Left cardiac atrium (tissue), 4 donors: Measurements from ENCODE around the gene C16orf82. TPM values are rescaled to one million over a fixed set of nuclear protein-coding genes. Genes with fewer than 3 reads are reported as not detected.
A peak's percentile ranks its signal among the peaks of the same experiment; 100 is the strongest.

Source experiments
- ATAC-seq, 2 donors: fragments of 200-7000 bp; cut with Tn5 transposase; one replicate each; pipeline ENCODE4 v1.9.1; 2020; ENCODE audit warnings: mild to moderate bottlenecking in 2 of 2, moderate library complexity in 2 of 2
- DNase-seq: peaks from one replicate; pipeline ENCODE4 v3.0.0-alpha.2; 2020
- intact Hi-C, 2 donors: fragments of 100-400 bp; cut with DNase I; formaldehyde crosslinking; loops; one replicate each; pipeline versions ENCODE4 v1.14.1 to v1.15.1; 2022 to 2023
- long read RNA-seq: library from polyadenylated mRNA; unstranded; transcript quantifications from one replicate; pipeline ENCODE4 v2.0.0, GENCODE V29; 2021
- total RNA-seq, 2 donors: library from RNA; stranded (reverse); fragmentation: NEBNext Ultra II Directional; extraction: Animal tissue kit (Norgen Biotek cat#: 25700); gene quantifications; one replicate each; pipeline ENCODE4 v1.2.1, GENCODE V29; 2021
- donor health status: DM: no; HTN: yes; CAD: no.
- donor health status: DM: no; HTN: yes; CAD: no; lungs with severe emphysema.
- donor health status: DM: yes; HTN: yes; CAD: no.
- donor health status: Dilated cardiomyopathy.

Gene C16orf82
- total RNA-seq, result not detected
- long read RNA-seq, result 0 reads

DNA sequence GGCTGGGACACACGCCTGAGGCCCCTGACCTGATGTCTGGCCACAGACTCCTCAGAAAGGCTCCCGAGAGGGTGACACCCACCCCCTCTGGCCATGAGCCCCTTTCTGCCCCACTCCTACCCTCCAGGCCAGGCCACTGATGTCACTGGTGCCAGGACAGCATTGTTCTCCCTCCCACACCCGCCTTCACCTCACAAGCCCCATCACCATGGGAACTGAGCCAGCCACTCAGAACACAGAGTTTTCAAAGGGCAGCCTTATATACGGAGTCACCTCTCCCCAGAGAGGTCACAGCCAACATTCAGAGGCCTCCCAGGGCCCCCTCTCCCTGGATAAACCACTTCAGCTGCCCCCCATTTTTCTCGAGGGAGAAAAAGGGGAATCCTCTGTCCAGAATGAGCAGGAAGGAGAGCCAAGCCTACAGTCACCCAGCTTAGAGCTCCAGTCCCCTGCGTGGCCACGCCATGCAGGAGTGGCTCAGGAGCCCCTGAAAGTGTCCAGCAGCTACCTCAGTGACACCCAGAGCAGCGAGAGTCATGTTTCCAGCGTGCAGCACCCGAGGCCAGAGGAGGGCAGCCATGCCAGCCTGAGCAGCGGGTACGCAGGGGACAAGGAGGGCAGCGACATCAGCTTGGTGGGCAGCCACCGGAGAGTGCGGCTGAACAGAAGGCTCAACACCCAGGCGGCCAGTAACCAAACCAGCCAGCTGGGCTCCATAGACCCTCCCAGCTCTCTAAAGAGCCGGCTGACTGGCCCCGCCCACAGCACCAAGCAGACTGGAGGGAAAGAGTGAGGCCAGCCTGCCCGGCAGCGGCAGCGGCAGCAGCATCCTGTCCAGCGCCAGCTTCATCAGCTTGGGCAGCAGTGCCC lies at the start of gene C16orf82:
TSS of gene C16orf82 (plus strand) at position 260 of the 870 bp plus-strand sequence.
- ATAC-seq (peak in 1 of 2 donors; percentile 36), DNase-seq (no peak)
- intact Hi-C loops, result no loop called here

DNA sequence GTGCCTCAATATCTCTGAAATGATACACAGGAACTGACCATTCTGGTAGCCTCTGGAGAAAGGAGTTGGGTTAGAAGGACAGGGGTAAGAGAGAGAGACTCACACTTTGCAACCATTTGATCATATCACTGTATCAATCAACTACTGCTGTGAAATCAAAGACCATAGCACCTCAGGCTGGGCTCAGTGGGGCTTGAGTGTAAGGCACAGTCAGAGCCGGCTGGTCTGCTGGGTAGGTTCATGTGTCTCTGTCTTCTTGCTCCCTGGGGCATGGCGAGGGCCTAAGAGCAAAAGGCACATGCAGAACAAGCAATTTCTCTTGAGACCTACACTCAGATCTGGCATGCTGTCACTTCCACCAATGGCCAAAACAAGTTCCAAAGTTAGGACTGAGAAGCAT lies 46.7 kb upstream of the C16orf82 start:
- ATAC-seq (no peak), DNase-seq (no peak)
- intact Hi-C loops, result no loop called here

DNA sequence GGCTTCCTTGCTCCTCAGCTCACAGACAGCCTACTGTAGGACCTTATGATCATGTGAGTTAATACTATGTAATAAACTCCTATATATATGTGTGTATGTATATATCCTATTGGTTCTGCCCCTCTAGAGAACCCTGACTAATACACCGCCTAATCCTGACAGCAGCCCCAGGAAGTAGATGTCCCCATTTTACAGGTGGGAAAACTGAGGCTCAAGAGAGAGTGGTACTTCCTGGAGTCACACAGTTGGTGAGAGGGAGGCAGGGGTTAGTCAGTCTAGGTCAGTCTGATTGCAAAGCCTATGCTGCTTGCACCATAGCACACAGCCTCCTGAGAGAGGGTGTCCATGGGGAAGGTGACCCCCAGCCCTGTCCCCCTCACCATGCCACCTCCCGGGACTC lies 42.7 kb upstream of the C16orf82 start:
- intact Hi-C loops, result no loop called here
- ATAC-seq, result no peak
- DNase-seq, result no peak

DNA sequence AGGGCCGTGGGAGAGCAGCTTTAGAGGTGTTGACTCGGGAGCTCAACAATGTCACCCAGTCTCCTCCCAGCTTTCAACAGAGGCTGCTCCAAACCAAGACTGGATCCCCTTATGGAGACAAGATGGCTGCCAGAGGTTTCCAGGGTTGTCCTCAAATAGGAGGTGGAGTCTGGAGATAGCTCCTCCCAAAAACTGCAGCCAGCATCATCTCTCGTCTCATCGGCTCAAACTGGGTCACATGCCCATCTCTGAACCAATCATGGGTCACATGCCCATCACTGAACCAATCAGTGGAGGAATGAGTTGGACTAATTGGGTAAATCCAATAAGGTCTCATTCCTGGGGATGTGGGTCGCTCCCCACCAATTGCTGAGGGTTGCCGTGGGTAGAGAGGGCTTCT lies 41.1 kb upstream of the C16orf82 start:
- no peak for ATAC-seq
- no peak for DNase-seq

DNA sequence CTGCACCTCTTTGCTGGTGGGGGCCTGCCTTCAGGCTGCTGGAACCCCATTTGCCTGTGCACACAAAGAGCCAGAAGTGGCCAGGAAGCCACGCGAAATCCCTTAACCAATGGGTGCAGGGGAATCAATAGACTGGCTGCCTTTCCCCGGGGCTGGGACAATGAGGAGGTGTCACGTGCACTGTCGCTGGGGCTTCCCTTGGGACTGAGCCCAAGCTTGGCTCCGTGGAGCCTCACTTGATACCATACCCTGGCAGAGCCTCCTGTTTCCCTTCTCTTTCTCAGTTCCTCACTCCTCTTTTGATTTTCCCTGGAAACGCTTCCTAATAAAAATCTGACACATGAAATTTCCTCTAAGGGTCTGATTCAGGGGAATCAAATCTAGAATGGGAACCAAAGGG lies 38.8 kb upstream of the C16orf82 start:
- intact Hi-C loops, result no loop called here
- DNase-seq, result no peak
- no peak for ATAC-seq

More for the DNA sequence above, 41.1 kb upstream of the C16orf82 start:
- intact Hi-C loops, result no loop called here

DNA sequence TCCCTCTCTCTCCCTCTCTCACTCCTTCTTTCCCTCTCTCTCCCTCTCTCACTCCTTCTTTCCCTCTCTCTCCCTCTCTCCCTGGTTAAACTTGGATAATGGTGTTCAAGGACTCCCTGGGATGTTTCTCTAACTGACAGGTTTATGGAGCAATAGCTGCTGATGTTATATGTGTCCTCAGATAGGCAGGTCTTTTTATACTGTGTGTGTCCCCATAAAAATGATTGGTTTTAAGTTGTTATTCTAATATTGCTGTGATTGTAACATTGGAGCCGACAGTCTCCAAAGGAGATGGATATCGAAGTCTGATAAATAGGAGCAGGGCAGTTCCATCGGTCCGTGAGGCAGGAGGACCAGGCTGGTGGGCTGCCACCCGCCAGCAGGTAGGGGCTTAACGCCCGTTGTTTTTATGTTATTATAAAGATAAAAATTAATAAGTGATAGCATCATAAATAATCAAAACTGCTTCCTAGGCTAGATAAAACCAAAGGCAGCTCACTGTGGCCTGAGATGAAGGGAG lies 38.1 kb upstream of the C16orf82 start:
- intact Hi-C loops, result no loop called here
- no peak for DNase-seq
- ATAC-seq, result no peak

DNA sequence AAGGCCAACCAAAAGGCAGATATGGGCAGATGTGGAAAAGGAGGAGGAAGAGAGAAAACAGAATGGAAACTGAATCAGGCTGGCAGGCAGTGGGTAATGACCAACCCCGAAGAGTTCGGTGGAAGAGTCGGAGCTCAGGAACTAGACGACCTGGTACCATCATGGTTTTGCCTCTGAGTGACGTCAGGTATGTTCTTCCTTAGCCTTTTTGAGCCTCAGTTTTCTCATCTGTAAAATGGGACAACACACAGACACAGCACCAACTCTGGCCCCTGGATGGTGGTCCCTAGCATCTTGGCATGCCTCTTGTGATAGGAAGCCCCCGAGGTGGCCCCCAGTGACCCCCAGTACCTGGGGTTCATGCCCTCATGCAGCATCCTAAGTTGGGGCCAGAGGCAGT lies 37.2 kb upstream of the C16orf82 start:
- DNase-seq, result no peak
- intact Hi-C loops, result no loop called here
- ATAC-seq, result no peak

DNA sequence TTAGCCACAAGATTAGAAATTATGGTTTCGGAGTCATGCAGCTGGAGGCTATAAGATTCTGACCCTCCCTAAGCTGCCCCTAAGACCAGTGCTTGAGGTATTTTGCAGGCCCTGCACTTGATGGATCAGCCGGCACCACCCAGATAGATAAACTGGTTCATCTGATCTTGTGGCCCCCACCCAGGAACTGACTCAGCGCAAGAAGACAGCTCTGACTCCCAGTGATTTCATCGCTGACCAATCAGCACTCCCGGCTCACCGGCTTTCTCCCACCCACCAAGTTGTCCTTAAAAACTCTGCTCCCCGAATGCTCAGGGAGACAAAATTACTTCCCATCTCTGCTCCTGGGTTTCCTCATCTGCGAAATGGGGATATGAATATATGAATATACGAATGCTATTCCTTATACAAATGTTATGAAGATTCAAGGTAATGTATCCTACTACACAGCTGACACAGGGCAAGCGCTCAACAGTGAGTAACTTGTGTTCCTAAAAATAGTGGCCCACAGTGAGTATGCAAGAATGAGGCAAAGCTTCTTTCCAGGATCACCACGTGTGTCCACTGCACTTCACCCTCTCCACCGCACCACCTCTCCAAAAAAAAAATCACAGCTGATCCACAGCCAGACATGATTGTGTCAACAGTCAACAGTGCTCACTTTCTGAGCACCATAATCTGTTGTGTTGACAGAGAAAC lies 33.3 kb upstream of the C16orf82 start:
- intact Hi-C loops, result no loop called here
- ATAC-seq, result no peak
- DNase-seq, result no peak

DNA sequence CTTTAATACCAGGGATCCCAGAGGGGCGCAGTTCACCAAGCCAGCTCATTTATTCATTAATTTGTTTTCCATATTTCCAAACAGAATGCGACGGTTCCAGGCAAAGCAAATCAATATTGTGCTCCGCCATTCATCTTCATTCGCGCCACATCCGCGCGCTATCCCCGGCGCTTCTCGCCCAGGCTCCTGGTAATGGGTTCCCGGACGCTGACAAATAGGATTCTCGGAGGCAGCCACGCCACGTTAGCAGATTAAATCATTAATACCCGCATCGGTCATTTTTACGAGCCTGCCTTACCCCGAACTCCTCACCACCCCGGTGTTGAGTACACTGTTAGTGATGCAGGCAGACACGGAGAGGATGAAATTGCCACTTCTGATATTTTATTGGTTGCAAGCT lies 26.0 kb upstream of the C16orf82 start:
- DNase-seq, result no peak
- ATAC-seq, result no peak
- intact Hi-C loops, result no loop called here

DNA sequence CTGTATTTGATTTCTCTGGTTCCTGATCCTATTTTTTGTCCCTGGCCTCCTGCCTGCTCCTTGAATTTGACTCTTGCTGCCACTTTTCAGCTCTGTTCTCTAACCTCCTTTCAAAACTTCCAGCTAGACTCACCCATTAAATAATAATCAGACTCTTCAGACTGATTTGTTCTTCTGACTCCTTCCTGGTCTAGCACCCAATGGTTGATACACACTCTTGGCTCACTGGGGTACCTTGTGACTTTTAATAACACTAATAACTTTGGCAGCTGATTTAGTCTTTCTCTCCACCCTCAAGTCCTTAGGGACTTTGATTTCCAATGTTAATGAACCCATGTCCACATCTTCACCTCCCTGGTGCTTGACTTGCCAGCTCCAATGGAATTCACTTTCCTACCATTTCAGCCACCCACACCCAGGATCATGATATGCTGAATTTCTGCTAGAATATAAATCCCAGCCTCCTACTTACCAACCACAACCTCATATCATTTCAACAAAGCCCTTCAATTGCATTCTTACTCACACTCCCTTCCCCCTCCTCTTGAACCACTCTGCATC lies 19.7 kb upstream of the C16orf82 start:
- ATAC-seq, result no peak
- no peak for DNase-seq
- intact Hi-C loops, result no loop called here

DNA sequence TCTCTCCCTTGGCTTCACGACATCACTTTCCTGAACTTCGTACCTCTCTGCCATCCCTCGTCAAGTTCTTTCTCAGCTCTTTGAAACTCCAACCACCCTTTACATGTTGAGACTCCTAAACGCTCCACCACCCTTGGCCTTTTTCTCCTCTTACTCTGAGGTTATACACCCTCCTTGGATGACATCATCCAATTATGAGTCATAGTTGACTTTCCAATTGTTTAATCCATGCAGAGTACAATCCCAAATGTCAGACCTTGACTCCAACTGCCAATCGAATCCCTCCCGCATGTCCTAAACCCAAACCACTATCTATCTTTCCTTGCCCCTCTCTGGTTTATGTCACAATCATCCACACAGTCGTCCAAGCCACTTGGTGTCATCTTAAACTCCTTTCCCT lies 18.4 kb upstream of the C16orf82 start:
- intact Hi-C loops, result no loop called here
- DNase-seq, result no peak
- no peak for ATAC-seq

DNA sequence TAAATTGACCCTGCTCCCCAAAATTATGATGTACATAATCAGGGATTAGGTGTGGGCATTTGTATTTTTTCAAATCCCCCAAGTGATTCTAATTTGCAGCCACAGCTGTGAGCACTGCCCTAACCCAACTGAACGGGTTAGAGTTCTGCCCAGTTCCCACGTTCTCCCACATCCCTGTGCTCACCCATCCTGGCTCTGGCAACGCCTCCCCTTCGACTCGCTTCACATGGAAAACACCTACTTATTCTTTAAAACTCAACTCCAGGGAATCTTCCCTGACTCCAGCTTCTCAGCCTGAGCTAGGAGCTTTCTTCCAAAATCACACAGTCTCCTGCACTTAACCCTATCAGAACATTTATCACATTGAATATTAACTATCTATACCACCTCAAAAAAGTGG lies 17.6 kb upstream of the C16orf82 start:
- ATAC-seq, result no peak
- no peak for DNase-seq
- intact Hi-C loops, result no loop called here

DNA sequence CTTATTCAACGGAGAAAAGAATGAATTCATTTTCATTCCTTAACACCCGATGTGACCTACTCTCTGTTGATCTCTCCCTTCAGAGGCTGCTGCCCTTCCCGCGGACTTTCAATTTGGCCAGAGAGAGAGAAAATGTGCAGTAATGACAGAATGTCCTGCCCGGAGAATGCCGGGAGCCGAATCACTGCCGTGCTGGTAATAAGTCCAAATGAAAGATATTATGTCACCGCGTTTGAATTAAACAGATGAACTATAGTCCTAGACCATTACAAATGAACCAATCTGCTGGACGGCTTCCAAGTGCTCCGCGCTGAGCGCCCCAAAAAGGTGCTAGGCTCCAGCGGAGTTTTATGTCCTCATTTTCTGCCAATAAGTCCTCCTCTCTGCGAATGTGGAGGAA lies 14.7 kb upstream of the C16orf82 start:
- ATAC-seq (no peak), DNase-seq (no peak)
- intact Hi-C loops, result no loop called here

DNA sequence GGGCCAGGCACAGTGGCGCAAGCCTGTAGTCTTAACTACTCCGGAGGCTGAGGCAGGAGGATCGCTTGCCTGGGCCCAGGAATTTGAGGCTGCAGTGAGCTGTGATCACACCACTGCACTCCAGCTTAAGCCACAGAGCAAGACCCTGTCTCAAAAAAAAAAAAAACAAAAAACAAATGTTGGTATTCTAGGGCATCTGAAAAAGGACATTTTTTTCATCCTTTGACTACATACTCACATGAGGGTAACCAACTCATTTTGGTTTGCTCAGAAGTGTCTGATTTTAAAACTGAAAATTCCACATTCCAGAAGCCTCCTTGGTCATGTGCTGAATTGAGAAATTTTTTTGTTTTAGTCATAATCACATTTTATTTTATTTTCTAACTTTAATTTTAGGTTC lies 12.7 kb upstream of the C16orf82 start:
- ATAC-seq (no peak), DNase-seq (no peak)
- intact Hi-C loops, result no loop called here

DNA sequence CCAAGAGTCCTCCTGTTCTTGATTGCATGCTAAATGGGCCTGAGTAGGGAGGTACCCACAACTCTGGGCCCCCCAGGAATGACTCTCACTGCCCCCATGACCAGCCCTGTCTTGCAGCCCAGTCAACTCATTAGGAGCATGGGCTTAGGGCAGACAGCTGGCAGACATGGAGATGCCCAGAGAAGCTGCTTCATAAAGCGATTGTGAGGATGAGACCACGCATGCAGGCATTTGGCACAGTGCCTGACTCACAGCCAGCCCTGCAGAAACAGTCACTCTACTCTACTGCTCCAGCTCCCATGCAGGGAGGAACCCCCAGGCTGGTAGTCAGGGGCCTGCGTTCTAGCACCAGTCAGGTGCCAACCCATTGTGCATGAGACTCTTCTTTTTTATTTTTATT lies 8.4 kb upstream of the C16orf82 start:
- intact Hi-C loops, result no loop called here
- DNase-seq, result no peak
- no peak for ATAC-seq

DNA sequence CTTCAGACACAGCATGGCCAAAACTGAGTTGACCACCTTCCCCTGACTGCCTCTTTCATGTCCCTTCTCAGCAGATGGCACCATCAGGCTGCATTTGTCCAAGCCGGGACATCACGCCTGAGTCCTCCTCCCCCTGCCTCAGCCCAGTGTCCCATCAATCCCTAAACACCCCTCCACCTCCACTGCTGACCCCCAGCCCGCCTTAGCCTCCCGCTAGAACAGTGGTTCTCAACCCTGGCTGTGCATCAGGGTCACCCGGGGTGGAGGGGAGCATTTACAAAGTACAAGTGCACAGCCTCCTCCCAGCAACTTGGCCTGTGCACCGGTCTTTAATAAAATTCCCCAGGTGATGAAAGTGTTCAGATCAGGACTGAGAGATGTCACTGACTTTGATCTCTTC lies 4.0 kb downstream of the C16orf82 start:
- intact Hi-C loops, result no loop called here
- ATAC-seq (no peak), DNase-seq (no peak)

DNA sequence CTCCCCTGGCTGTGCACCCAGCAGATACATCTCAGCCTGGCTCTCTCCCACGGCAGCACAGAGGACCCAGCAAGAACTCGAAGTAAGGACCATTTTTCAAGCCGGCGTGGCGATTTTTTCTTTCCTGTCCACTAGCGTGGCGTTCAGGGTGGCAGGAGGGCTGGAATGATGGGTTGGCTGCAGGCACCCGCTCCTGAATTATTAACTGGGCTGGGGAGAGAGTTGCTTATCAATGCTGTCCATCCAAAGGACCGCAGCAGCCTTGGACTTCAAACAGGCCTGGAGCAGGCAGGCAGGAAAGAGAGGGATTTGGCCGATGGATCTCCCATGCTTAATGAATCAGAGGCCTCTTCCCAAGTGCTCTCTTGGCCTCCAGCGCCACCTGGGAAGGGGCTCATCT lies 7.0 kb downstream of the C16orf82 start:
- DNase-seq, result no peak
- no peak for ATAC-seq
- intact Hi-C loops, result no loop called here

DNA sequence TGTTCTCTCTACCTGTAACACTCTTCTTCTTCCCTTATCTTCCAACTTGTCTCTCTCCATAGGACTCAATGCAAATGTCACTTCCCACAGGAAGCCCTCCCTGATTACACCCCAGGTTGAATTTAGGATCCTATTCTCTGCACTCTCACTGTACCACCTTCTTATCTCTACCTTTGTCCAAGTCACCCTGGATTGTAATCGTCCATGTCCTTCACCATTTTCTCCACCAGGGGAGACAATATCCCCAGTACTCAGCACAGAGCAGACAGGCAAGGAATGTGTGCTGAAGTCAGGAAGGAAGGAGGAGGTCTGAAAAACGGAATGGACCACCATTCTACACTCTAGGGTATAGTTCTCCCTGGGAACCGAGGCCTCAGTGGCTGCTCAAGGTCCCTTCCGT lies 14.2 kb downstream of the C16orf82 start:
- intact Hi-C loops, result no loop called here
- no peak for DNase-seq
- no peak for ATAC-seq

DNA sequence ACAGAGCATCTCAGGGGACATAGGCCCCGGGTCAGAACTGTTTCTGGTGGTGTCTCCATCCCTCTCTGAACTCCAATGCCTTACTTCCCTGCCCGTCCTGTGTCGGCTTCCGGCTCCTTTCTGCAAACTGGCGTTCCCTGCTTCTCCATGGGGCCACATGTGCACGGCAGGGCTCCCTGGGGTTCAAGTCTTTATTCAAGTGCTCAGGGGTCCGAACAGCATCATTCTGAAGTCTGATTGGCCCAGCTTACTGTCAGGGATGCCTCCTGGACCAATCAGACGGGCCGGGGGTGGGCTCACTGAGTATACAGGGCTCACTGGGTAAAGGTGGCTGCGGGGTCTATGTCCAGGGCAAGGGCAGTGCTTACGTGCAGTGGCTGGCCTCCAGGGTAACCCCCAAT lies 17.1 kb downstream of the C16orf82 start:
- intact Hi-C loops, result no loop called here
- DNase-seq (no peak), ATAC-seq (peak in 1 of 2 donors; percentile 61)

DNA sequence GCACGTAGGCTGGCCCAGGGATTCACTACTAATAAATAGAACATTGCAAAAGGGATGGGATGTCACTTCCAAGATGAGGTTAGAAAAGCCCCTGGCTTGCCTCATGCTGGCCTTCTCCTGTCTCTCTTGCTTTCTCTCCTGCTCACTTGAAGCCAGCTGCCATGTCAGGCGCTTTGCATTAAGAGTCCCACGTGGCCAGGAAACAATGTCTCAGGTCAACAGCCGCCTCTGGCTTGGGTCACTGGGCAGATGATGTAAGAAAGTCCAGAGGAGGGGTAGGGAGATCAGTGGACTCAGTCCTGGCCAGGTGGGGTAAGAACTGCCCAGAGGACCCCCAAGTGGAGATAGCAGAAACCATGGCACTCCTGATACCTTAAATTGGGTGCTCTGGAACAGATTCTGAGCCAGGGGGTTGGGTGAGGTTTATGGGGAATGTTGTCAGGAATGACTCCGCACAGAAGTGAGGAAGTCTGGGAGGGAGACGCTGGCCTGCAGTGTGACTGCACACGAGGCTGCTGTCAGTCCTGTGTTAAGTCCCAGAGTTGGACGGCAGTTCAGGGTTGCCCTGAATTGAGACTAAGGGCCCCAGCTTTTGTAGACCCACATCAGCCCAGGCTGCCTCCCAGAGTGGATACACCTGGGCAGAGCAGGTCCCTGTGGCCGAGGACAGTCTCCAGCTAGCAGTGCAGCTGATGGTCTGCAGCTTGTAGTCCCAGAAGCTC lies 17.7 kb downstream of the C16orf82 start:
- DNase-seq (no peak), ATAC-seq (no peak)
- intact Hi-C loops, result no loop called here
